HCT116 (cell line): Measurements from ENCODE around the gene CYSTM1.

Experiments used
- EZH2 ChIP-seq: fragments of 200-600 bp; sonication (generic); IDR thresholded peaks from 2 replicates; pipeline ENCODE4 v1.6.1; 2017; ENCODE audit warnings: antibody characterized with exemption, mixed run types
- EZH2phosphoT487 ChIP-seq: fragments of 200-600 bp; IDR thresholded peaks from 2 replicates; pipeline ENCODE4 v1.6.1; 2018; ENCODE audit warnings: antibody characterized with exemption, borderline replicate concordance
- JUND ChIP-seq: IDR thresholded peaks from 2 replicates; pipeline ENCODE4 v1.6.1; 2012
- POLR2A ChIP-seq: IDR thresholded peaks from 2 replicates; pipeline ENCODE4 v1.7.0; 2011; ENCODE audit warnings: borderline replicate concordance; ENCODE audit not compliant: insufficient read depth, insufficient read length; ENCODE audit errors: extremely low read depth
- POLR2AphosphoS5 ChIP-seq: IDR thresholded peaks from 2 replicates; pipeline ENCODE4 v1.6.1; 2011; ENCODE audit warnings: mild to moderate bottlenecking, low read depth, low read length, moderate library complexity
- RAD21 ChIP-seq: IDR thresholded peaks from 2 replicates; pipeline ENCODE4 v1.6.1; 2012; ENCODE audit warnings: low read depth, mild to moderate bottlenecking
- SIN3A ChIP-seq: IDR thresholded peaks from 2 replicates; pipeline ENCODE4 v1.6.1; 2012; ENCODE audit warnings: low read depth
- ZNF274 ChIP-seq: fragments of 200-500 bp; sonication (Bioruptor generic); IDR thresholded peaks from 2 replicates; pipeline ENCODE4 v1.6.1; 2014; ENCODE audit warnings: mild to moderate bottlenecking, low read depth, low read length, inconsistent platforms
- TF ChIP-seq, protein P1 (sequence below), 3 experiments: fragments of 200-600 bp in 1 of 3; sonication (generic) in 1 of 3; IDR thresholded peaks in 2 of 3; conservative IDR thresholded peaks in 1 of 3; 2 replicates each; pipeline ENCODE4 v1.5.1; 2012 to 2017; ENCODE audit warnings: low read depth in 2 of 3, low read length in 2 of 3, antibody characterized with exemption in 1 of 3, borderline replicate concordance in 1 of 3, control low read depth in 1 of 3, mild to moderate bottlenecking in 1 of 3, mixed read lengths in 1 of 3, mixed run types in 1 of 3, moderate library complexity in 1 of 3; ENCODE audit not compliant: insufficient read depth in 1 of 3
- TF ChIP-seq, protein P2 (sequence below): IDR thresholded peaks from 2 replicates; pipeline ENCODE4 v1.6.1; 2011; ENCODE audit warnings: mild to moderate bottlenecking, low read length, moderate library complexity; ENCODE audit not compliant: insufficient replicate concordance; ENCODE audit errors: extremely low read depth
- TF ChIP-seq, protein P3 (sequence below): IDR thresholded peaks from 2 replicates; pipeline ENCODE4 v1.6.1; 2012; ENCODE audit warnings: low read depth

DNA sequence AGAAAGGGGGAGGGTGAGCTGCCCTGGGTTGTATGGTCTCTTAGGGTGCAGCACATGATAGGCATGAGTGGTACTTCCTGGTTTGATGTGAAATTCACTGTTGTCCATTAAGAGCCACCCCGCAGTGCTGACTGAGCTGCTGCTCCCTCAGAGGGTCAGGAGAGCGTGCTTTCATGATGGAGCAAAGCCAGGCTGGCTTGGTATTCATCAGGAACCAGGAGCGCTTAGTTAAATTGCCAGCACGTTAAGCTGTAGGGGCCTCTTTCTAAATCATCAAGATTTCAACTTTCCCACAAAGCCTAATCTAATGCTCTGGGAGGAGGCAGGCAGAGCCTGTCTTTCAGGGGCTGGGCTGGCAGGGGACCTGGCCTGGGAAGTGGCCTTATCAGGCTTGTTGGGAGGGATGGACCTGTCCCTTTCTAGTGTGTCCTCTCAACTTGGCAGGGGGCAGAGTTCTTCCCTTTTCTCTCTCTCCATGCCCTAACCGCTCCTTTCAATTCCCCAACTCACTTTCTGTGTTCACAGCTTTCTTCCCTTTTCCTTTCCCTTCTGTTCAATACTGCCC, 7.9 kb downstream of the CYSTM1 start:
- no peak for TF ChIP-seq EZH2
- TF ChIP-seq POLR2AphosphoS5, result no peak
- TF ChIP-seq, protein P1, sequence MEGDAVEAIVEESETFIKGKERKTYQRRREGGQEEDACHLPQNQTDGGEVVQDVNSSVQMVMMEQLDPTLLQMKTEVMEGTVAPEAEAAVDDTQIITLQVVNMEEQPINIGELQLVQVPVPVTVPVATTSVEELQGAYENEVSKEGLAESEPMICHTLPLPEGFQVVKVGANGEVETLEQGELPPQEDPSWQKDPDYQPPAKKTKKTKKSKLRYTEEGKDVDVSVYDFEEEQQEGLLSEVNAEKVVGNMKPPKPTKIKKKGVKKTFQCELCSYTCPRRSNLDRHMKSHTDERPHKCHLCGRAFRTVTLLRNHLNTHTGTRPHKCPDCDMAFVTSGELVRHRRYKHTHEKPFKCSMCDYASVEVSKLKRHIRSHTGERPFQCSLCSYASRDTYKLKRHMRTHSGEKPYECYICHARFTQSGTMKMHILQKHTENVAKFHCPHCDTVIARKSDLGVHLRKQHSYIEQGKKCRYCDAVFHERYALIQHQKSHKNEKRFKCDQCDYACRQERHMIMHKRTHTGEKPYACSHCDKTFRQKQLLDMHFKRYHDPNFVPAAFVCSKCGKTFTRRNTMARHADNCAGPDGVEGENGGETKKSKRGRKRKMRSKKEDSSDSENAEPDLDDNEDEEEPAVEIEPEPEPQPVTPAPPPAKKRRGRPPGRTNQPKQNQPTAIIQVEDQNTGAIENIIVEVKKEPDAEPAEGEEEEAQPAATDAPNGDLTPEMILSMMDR (IDR thresholded peaks at IDR 0.05 in 2 of 3, conservative IDR thresholded peaks at IDR 0.05 in 1 of 3; ENCODE audit: borderline replicate concordance in 1 of 3, insufficient read depth in 1 of 3, low read depth in 2 of 3, low read length in 2 of 3), result no peak
- no peak for TF ChIP-seq EZH2phosphoT487
- no peak for TF ChIP-seq JUND
- TF ChIP-seq RAD21, result no peak
- no peak for TF ChIP-seq POLR2A
- TF ChIP-seq SIN3A, result no peak
- TF ChIP-seq, protein P2, sequence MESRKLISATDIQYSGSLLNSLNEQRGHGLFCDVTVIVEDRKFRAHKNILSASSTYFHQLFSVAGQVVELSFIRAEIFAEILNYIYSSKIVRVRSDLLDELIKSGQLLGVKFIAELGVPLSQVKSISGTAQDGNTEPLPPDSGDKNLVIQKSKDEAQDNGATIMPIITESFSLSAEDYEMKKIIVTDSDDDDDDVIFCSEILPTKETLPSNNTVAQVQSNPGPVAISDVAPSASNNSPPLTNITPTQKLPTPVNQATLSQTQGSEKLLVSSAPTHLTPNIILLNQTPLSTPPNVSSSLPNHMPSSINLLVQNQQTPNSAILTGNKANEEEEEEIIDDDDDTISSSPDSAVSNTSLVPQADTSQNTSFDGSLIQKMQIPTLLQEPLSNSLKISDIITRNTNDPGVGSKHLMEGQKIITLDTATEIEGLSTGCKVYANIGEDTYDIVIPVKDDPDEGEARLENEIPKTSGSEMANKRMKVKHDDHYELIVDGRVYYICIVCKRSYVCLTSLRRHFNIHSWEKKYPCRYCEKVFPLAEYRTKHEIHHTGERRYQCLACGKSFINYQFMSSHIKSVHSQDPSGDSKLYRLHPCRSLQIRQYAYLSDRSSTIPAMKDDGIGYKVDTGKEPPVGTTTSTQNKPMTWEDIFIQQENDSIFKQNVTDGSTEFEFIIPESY, result no peak
- TF ChIP-seq, protein P3, sequence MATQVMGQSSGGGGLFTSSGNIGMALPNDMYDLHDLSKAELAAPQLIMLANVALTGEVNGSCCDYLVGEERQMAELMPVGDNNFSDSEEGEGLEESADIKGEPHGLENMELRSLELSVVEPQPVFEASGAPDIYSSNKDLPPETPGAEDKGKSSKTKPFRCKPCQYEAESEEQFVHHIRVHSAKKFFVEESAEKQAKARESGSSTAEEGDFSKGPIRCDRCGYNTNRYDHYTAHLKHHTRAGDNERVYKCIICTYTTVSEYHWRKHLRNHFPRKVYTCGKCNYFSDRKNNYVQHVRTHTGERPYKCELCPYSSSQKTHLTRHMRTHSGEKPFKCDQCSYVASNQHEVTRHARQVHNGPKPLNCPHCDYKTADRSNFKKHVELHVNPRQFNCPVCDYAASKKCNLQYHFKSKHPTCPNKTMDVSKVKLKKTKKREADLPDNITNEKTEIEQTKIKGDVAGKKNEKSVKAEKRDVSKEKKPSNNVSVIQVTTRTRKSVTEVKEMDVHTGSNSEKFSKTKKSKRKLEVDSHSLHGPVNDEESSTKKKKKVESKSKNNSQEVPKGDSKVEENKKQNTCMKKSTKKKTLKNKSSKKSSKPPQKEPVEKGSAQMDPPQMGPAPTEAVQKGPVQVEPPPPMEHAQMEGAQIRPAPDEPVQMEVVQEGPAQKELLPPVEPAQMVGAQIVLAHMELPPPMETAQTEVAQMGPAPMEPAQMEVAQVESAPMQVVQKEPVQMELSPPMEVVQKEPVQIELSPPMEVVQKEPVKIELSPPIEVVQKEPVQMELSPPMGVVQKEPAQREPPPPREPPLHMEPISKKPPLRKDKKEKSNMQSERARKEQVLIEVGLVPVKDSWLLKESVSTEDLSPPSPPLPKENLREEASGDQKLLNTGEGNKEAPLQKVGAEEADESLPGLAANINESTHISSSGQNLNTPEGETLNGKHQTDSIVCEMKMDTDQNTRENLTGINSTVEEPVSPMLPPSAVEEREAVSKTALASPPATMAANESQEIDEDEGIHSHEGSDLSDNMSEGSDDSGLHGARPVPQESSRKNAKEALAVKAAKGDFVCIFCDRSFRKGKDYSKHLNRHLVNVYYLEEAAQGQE, result no peak
- no peak for TF ChIP-seq ZNF274
